Inflammatory macrophage treated with lipopolysaccharide for 1 hour (primary cell): ENCODE results near the gene MYO1F.
A peak's percentile ranks its signal among the peaks of the same experiment; 100 is the strongest.
"Not testable (repeated sequence)": the region's sequence is repeated elsewhere in the genome, so short reads cannot be mapped to it uniquely, and the experiment has no call there.

Source experiments
- DNase-seq, 2 donors: peaks; one replicate each; pipeline ENCODE4 v3.0.0-alpha.2; 2020 to 2022

MYO1F gene

DNA sequence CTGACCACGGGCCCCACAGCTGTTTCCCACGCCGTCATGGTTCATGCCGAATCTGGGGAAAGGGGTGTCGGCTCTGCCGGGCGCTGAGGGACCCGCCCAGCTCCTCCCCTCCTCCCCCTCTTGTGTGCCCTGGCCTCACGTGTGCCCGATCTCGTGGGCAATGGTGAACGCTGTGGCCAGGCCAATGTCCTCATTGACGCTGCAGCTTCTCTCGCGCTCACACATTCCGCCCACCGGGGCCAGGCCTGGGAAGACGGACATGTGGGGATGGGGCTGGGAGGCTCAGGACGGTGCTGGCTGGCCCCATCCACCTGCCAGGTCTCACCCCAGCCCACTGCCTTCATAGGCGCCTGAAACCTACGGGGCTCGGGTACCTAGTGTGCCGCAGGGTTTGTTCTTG lies 18.9 kb upstream of the MYO1F start:
- no peak for DNase-seq

GRCh38 chr19:8595651-8596050 lies 18.4 kb upstream of the MYO1F start:
- no peak for DNase-seq

DNA sequence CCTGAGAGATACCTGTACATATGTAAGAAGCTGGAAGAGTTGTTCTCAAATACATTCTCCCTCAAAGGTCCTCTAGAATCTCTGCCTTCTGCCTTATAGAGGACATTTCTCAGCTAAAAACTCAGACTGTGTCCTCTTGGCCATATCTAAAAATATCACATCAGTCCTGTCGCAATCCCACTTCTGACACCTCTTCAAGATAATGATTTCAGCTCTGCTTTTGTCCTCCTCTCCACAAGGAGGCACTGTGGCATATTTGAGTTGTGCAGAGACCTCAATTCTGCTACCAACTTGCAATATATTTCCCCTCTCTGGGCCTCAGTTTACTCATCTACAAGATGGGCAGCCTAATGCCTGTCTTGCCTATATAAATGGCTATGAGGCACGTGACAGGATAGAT lies 16.7 kb upstream of the MYO1F start:
- no peak for DNase-seq

- DNase-seq: peak; percentile 39 to 80
These were observed 15.2 kb upstream of the MYO1F start for GRCh38 chr19:8592231-8593009.

- no peak for DNase-seq
These were observed 12.0 kb upstream of the MYO1F start for GRCh38 chr19:8589177-8589714.

DNA sequence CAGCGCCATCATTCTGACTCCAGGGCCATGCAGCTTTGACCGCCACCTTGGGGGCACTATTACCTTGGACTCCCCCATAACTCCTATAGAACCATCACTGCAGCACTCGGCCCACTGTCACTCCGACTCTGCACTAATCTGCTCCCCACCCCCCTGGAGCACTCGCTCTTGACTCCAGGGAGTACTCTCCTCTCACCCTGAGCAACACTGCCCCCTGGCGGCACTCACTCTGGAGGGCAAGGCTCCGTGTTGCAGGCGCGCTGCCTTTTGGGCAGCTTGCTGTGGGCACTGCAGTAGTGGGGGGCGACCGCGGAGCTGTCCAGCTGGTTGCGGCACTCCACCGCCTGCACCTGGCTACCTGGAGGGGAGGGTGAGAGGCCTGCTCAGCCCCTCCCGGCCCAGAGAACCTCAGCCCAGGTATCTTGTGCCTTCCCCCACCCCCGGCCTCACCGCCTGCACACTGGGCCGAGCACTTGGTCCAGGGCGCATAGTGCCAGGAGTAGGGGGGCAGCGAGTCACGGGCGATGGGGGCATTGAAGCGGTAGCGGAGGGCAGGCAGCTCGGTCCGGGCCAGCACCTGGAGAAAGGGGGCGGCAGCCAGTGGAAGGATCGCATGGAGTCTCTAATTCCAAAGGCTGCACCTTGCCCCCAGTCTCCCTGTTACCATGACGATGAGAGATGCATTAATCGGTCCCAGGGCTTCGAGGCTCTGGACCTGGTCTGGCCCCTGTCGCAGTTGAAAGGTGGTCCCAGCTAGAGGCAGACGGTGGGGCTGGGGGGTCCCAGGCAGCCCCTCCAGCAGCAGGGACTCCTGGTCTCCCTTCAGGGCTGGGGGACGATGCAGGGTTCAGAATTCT lies 8.9 kb upstream of the MYO1F start:
- DNase-seq: peak in 1 of 2 donors; percentile 55

GRCh38 chr19:8584965-8585893 lies 8.0 kb upstream of the MYO1F start:
- no peak for DNase-seq

DNA sequence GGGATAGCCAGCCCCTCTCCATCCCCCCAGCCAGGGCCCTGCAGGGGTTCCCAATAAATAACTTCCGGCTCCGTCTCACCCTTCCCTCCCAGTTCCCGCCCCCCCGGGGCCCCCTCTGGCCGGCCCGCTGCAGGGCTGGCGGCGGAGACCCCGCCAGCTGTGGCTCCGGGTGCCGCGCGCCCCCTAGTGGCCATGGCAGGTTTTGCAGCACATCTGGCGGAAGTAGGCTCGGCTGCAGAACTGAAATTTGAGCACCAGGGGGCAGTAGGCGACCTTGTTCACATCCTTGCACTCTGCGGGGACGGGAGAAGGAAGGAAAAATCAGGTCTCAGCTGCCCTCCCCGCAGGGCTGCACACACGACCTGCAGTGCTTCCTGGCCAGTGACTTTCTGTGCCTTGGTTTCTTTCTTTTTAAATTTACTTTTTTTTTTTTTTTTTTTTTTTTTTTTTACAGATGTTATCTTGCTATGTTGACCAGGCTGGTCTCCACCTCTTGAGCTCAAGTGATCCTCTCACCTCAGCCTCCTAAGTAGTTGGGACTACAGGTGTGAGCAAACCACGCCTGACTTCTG lies 3.6 kb upstream of the MYO1F start:
- DNase-seq: peak; percentile 44 to 91

DNA sequence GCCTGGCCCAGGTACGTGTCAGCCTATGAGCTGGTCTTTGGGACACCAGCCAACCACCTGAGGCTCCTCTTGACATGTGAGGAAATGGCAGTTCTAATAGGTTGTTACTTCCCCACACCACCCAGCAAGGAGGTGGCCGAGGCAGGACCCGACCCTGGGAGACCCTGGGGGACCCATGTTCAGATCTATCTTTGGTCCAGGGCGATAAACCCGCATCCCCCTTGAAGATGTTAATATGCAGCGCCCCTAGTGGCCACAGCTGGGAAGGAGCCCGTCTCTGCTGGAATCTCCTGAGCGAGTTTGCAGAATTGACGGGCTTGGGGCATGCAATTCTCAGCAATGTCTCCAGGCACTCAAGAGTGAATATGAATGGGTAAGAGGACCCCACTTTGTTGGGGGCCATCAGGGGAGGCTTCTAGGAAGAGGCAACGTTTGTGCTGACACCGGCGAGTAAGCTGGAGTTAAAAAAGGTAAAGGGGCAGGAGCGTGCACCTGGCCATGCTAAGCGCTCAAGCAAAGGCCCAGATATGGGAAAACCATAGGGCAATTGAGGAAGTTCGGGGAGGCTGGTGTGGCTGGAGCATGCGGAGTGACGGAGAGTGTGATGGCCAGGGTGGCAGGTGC lies 1.5 kb upstream of the MYO1F start:
- DNase-seq: peak; percentile 56 to 96

DNA sequence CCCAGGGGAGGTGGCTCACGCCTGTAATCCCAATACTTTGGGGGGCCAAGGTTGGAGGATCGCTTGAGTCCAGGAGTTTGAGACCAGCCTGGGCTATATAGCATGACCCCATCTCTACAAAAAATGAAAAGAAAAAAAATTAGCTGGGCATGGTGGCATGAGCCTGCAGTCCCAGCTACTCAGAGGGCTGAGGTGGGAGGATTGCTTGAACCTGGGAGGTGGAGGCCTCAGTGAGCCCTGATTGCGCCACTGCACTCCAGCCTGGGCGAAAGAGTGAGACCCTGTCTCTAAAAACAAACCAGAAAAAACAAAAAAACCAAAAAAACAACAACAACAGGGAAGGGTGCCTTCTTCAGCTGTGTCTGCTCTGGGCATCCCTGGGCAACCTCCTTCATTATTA lies 499 bp upstream of the MYO1F start:
- no peak for DNase-seq

GRCh38 chr19:8576273-8576993 lies 809 bp downstream of the MYO1F start:
- peak; percentile 65 to 69 for DNase-seq

DNA sequence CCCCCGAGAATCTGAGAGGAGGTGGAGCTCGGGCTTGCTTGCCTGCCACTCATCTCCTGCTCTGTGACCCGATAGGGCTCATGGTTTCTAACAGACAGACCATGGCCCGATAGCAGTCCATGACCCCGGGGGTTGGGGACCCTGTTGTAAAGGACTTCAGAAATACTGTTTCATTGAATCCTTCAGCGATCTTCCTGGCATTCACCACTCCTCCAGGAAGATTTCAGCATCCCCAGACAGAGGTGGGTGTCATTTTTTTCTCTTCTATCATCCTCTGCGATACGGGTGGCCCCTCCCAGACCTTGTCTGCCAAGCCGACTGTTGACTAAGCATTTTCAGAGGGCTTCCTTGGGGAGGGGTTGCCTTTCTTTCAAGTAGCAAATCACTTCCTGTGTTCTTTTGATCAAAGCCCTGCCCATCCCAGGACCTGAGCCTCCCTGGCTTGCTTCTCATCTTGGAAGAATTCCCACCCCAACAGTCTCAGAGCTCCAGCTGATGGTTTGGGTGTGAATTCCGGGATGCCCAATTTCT lies 1.7 kb downstream of the MYO1F start:
- no peak for DNase-seq

DNA sequence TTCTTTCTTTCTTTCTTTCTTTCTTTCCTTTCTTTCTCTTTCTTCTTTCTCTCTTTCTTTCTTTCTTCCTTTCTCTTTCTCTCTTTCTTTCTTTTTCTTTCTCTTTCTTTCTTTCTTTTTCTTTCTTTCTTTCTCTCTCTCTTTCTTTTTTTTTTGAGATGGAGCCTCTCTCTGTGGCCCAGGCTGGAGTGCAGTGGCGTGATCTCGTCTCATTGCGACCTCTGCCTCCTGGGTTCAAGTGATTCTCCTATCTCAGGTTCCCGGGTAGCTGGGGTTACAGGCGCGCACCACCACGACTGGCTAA lies 2.7 kb downstream of the MYO1F start:
- DNase-seq: not testable (repeated sequence)

DNA sequence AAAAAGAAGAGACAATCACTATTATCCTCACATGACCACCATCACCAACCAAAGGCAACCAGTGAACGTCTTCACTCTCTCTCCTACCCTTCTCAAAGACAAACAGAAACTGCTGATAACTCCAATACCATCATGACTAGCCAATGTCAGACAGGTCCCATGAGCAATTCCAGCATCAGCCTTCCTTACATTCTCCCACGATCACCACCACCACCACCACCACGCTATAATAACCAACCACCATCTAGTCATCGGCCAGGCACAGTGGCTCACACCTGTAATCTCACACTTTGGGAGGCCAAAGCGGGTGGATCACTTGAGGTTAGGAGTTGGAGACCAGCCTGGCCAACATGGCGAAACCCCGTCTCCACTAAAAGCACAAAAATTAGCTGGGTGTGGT lies 3.9 kb downstream of the MYO1F start:
- no peak for DNase-seq

GRCh38 chr19:8571006-8571411 lies 6.2 kb downstream of the MYO1F start:
- DNase-seq: peak; percentile 83 to 87

- peak; percentile 88 to 93 for DNase-seq
These were observed 8.0 kb downstream of the MYO1F start for GRCh38 chr19:8569066-8569771.

- DNase-seq: peak; percentile 48 to 56
These were observed 9.6 kb downstream of the MYO1F start for GRCh38 chr19:8567522-8568172.

GRCh38 chr19:8566855-8567254 lies 10.4 kb downstream of the MYO1F start:
- peak in 1 of 2 donors; percentile 26 for DNase-seq

GRCh38 chr19:8564866-8565265 lies 12.4 kb downstream of the MYO1F start:
- peak in 1 of 2 donors; percentile 76 for DNase-seq
